Stimulated activated CD4-positive, alpha-beta T cell treated with anti-CD3 and anti-CD28 coated beads, Interleukin-12 subunit alpha, Interleukin-12 subunit beta, amount 100 ng/mL, for 48 hours (primary cell): ENCODE data around the gene GRAMD2B.

Experiments used
- DNase-seq, 3 donors: peaks; one replicate each; pipeline ENCODE4 v3.0.0-alpha.2; 2020; ENCODE audit warnings: low read depth in 2 of 3, low spot score in 1 of 3

Gene GRAMD2B

DNA sequence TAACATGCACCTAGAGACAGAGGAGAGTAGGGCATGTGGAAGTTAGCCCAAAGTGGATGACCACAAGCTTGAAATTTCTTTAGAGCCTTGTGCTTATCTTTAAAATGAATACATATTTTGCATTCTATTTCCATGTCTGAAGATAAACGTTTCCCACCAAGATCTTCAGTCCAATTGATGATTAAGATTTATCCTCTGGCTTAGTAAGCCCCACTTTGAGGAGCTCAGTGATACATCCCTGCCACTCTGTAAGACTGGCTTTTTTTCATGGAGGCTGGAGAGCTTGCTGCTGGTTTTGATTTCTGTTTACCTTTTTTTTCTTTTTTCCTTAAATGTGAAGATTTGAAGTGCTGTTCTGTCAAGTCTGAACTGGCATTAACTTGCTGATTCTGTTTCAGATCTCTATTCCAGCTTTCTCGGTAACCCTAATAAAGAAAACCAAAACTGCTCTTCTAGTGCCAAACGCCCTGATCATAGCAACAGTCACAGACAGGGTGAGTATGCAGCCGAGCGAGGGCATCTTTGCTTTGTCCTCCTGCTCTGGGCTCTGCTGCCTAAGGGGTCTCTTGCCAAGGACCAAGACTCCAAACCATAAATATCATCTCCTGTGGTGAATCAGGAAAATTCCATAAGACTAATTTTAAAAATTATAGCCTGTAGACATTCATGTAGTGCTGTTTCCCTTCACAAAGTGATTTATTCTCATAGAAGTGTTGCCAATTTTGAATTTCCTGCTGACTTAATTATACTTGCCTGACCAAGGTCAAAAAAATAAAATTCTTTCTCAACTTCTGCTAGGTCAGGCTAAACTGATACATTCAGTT, 54.3 kb downstream of the GRAMD2B start:
- no peak for DNase-seq

DNA sequence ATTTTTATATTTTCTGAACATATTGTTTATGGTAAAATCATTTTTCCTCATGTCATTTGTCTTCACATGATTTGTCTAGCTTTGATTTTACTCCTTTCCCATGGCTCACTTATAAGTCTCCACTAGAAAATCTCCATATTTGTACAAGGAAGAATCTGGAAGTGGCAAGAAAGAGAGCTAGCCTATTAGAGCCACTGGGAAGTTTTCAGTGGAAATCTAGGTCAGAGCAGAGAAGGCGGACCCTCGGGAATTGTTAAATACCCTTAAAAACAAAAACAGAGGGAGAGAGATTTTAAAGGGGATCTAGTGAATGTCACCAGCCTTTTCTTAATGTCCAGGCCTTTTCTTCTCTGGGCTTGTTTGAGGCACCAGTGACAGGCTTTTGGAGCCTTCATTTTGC, 56.6 kb downstream of the GRAMD2B start:
- no peak for DNase-seq

DNA sequence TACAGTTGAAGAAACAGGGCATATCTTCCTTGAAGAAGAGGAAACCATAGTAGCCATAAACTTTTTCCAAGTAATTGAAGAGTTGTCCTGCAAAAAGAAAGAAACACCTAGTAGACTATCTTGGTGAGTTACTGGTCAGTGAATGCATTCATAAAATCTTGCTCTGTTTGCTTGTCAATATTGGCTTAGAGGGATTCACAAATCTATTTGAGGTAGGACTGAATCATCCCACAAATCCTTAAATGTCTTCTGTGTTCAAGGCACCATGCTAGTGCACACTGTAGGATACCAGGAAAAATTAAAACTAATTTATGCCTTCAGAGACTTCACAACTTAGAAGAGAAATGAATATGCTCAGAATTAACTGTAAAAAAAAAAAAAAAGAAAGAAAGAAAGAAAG, 57.6 kb downstream of the GRAMD2B start:
- no peak for DNase-seq

DNA sequence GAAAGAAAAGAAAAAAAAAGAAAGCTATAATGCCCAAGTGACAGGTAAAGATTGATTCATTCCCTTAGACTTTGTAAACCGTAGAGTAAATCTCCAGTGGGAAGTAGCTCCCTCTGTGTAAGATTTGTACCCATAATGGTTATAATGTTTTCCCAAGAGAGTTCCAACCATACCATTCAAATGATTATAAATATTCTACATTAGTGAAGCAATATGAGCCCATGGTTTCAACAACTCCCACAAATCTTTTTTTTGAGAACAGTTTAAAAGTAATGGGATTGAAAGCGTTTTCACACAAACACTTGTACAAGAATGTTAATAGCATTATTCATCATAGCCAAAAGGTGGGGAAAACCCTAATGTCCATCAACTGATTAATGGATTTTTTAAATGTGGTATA, 58.0 kb downstream of the GRAMD2B start:
- DNase-seq, result no peak

DNA sequence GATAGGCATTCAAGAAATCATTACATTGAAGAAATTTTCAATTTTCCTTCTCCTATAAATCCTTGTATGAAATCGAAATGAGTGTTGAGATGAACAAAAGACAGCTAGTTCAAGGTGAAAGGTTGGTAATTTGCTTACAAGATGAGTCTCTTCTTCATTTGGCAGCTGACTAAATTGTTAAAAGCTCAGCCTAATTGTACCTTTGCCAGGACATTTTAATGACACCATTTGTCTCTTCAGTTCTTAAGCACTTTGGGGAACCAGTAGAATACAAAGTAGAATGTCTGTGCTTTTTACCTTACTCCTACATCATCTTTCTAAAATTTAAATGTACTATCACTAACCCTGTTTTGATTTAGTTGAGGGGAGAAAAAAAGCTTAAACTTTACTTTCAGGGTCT, 59.4 kb downstream of the GRAMD2B start:
- no peak for DNase-seq

DNA sequence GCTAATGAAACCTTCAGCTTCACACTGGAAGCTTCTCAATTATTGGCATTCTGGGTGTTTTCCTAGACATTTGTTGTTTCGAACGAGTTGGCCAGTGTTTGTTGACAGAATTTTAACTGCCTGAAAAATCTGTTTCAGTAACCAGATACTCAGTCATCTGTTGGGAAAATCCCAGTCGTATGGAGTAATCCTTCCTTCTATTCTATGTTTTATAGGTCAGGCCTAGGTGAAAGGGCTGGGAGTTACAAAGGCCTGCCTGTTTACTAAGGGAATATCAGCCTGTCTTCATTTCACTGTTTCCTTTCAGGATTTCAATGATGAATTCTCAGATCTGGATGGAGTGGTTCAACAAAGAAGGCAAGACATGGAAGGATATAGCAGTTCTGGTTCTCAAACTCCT, 59.9 kb downstream of the GRAMD2B start:
- no peak for DNase-seq

DNA sequence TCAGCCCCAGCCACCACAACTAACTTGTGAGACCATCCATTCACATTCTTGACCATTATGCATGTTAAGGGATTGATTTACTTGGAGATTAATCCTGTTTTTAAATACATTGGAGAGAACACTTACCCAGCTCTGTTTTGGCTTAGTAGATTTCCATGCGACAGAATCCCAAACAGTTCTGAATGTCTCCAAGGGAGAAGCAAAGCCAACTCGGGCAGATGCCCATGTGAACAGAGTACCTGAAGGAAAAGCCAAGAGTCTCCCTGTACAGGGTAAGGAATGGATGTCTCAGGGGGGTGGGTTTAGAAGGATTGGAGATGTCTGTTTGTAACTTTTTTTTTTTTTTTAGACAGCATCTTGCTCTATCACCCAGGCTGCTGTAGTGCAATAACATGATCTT, 61.0 kb downstream of the GRAMD2B start:
- DNase-seq, result no peak

DNA sequence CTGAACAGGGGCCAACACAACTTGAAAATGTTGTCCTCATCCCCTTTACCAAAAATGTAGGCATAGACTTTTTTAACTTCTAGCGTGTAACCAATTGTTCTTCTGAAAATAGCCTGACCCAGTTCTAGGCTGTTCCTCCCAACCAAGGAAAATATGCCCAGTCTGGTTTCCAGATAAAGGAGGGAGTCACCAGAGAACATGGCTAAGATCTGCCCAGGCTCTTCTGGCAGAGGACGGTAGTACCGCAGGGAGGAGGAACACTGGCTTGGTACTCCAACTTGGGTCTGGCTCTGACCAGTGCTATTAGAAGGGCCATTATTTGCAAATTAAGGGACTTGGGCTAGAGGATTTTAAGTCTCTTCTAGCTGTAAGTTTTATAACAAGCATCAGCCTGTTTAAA, 63.1 kb downstream of the GRAMD2B start:
- DNase-seq, result no peak

DNA sequence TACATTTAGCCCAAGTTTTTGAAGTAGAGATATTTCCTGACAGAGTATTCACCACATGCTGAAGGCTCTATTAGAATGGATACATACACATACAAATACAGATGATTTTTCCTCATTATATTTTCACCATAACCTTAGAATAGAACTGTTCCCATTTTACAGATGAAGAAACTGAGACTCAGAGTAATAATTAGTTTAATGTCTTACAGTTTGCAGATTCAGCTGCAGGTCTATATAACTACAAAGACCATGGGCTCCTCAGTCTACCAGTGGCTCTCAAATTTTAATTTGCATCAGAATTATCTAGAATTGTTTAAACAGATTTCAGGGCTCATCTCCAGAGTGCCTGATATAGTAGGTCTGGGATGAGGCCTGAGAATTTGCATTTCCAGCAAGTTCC, 64.4 kb downstream of the GRAMD2B start:
- no peak for DNase-seq

DNA sequence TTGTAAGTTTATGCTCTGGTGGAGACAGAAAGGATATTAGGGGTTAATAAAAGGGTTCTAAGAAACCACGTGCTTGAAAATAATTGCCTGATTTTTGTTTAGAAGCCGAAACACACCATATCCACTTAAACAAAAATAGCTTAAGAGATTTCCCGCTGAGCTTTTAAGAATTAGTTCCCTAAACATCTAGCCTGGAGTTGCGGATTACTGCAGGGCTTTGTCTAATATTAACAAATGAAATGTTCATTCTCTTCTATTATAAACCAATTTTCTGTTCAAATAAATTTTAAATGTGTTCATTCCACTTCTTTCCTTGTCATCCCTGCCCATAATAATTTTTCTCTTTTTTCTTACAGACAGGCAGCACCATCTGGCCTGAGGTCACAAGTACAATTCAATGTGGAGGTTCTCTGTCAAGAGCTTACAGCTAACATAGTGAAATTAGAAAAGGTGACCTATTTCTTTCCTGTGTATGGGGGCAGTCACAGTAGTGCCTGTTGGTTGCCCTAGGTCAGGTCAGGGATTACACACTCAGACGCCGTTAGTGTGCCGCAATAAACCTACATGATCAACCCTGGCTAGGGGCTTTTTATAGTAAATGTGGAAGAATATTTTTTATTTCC, 65.3 kb downstream of the GRAMD2B start:
- no peak for DNase-seq

DNA sequence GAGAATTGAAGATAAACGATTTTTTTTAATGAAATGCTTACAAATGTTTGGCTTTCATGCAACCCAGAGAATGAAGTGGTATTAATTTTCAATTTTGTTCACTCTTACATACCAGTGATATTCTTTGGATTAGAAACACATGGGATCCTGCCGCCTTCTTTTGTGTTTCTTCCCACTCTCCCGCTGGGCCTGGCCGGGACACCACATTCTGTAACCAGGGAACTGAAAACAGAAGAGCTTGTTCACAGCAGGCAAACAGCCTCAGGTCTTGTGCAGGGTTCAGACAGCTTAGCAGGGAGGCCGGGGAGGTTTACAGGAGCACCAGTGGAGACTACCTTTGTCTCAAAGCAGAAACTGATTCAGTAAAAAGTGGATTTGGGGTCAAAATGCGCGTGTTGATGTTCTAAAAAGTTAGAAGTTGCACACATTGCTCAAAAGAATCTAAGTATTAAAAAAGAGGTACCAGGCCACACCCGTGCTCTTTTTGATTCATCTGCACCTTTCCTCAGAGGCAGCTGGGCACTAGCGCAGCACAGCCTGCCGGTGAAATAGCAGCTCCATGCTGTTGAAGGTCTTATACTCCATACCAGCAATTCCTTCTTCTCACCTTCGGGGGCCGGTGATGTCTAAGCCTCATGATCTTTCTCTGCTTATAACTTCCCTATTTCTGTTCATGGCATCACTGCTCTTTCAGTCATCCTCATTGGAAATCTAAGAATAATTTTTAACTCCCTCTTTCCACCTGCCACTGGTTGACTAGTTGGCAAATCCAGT, 67.1 kb downstream of the GRAMD2B start:
- no peak for DNase-seq

DNA sequence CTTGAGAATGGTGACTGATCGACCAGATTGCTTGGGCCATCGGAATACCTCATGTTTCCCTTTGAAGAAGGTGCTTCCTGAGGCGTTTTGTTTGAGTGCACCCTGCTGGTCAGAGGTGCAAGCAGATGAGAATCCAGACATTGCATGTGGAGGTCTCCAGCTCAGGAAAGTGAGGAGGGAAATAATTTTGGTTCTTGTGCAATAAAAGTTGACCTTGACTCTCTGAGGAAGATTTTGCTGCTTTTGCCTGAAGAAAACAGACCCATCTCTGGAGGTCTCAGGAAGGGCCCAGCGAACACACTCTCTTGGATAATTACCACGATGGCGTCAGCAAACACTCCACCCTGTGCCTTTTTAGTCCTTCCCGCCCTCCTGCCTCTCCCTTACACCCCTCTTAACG, 69.7 kb downstream of the GRAMD2B start:
- DNase-seq, result no peak

DNA sequence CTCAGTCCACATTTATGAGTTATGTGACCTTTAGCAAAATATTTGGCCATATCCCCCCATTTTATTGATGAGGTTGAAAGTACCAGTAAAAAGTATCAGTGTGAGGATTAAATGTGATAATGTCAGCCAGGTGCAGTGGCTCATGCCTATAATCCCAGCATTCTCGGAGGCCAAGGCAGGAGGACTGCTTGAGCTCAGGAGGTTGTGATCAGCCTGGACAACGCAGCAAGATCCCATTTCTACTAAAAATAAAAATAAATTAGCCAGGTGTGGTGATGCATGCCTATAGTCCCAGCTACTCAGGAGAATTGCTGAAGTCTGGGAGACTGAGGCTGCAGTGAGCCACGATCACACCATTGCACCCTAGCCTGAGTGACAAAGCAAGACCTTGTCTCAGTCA, 71.2 kb downstream of the GRAMD2B start:
- no peak for DNase-seq

DNA sequence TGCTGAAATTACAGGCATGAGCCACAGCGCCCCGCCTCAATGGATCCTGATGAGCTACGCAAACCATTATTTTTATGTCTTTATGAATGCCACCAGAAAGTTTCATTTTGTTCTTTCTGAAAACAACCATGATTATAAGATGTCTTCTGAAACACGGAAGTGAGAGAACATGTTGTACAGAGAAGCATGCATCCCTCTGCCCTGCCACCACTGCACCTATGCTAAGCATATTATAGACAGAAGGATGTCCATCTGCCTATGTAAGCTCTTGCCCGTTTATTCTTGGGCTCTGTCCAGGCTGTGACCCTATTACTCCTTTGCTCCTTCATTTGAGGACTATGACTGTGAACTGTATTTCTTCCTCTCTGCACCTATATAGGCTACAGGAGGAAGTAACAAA, 74.3 kb downstream of the GRAMD2B start:
- DNase-seq, result no peak

DNA sequence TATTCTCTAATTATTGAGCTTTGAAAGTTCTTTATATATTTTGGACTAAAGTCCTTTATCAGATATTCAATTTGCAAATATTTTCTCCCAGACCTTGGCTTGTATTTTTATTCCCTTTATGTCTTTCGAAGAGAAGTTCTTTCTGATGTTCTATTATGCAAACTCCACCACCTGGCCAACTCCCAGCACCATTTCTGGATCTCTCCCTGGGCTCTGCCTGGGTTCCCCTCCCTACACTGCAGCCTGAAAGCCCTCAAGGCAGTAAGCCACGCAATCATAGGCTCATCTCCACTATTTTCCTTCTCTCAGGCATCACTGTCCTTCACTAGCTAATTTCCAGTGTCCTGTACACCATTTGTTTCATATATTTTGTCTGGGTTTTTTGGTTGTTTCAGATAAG, 76.1 kb downstream of the GRAMD2B start:
- no peak for DNase-seq

DNA sequence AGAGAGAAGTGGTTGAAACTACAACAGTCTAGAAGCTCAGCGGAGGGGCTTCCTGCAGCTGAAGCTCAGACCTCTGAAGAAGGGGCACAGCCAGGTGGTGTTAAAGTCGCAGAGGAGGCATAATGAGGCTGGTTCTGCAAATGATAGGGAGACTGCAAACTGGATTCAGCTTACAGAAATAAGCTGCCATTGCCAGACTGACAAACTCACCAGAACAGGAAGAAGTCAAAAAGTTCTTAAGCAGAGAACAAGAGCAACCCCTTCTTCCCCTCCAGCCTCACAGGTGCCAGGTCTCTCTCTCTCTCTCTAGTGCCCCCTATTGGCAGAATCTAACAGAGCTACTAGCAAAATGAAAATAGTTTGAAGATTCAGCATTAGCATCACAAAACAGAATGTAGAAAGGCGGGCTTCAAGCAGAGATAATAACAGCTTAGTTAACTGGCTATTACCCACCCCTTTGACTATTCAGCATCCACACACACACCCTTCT, 76.7 kb downstream of the GRAMD2B start:
- DNase-seq, result peak in 1 of 3 donors; percentile 49

DNA sequence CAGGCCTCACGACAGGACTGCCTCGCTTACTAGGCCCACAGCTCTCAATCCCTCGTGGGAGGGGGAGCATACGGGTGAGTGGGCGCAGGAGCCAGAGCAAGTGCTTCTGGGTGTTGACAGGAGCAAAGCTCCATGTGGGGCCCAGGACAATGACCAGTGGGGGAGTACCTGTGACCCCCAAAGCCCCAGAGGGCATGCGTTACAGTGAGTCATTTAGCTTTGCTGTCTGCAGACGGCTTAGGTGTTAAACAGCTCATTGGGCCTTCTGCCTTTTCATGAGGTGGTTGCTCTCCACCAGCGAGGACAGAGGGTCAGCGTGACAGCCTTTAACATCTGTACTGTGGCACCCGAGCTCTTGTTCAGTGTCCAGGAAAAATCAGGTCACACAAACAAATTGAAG, 78.2 kb downstream of the GRAMD2B start:
- no peak for DNase-seq

DNA sequence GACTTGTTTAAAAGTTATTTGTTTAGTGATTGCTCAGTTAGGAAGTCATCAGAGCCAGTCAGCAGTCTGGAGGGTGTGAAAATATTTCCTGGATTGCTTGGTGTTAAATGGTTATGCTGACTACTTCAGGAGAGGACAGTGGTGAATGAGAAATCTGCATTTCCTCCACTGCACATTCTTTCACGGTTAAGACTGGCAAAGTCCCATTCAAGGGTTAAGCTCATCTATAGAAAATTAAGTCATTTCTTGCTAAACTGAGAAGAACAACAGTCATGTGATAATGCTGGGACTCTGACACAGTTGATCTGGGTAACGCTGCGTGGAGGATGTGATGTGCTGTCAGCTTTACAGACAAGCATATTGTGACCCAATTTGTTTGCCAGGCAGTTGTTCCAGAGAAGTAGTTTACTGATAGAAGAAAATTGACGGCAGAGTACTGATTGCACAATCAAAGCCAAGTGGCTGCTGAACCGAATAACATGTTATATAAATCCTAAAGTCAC, 80.4 kb downstream of the GRAMD2B start:
- DNase-seq, result peak in 1 of 3 donors; percentile 11

DNA sequence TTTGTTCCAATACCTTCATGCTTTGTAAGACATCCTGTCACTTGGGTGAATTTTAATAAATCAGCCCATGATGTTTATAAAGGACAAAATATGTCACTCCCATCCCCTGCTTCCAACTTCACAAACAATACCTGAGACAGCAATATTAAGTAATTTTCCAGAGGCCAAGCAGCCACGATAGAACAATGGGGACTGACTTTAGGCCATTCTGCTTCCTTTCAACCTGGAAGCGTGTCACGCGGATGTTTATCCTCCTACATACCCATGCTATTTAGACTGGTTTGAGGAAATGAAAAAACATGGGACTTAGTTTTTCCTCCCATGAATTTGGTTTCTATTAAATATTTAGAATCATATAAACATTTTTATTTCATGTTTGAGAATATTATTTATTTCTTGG, 82.9 kb downstream of the GRAMD2B start:
- no peak for DNase-seq

DNA sequence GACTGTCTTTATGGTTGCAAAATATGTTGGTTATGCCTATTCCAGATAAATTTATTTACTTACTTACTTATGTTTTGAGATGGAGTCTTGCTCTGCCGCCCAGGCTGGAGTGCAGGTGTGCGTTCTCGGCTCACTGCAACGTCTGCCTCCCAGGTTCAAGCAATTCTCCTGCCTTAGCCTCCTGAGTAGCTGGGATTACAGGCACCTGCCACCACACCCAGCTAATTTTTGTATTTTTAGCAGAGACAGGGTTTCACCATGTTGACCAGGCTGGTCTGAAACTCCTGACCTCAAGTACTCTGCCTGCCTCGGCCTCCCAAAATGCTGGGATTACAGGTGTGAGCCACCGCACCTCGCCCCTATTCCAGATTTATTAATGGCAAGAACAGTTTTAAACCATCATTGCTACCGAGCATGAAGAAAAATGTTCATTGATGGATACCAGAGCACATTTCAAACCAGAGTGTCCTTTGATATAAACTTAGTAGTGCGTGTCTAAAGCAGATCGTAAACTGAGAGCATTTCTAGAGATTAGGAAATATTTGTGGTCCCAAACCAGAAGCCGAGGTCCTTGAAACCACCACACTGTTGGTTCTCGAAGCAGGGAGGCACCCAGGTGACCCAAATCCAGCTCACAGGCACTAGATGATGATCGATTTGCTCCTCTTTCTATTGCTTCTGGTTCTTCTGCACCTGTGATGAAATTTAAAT, 85.2 kb downstream of the GRAMD2B start:
- no peak for DNase-seq

DNA sequence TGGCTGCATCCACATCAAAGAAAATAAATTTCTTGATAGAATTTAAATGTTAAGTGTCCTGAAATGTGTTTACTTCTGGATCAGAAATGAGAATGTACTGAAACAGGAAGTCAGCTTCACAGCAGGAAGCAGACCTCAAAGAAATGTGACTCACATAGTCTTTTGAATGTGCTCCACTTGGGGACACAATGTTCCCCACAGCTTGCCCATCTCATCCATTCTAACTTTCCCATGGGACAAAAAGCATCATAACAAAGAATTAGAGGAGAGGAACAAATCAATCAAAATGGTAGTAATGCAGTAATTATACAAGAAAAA, 85.7 kb downstream of the GRAMD2B start:
- no peak for DNase-seq
